Stomach (tissue), 4 donors: ENCODE data around the gene RNPEPL1.

Source experiments
- CTCF ChIP-seq, 7 experiments: fragments of 450-650 bp in 4 of 7; fragments of 200-600 bp in 3 of 7; sonication (generic) in 3 of 7; IDR thresholded peaks; one replicate each; pipeline ENCODE4 v1.5.1; 2016 to 2019; ENCODE audit warnings: antibody characterized with exemption in 7 of 7, control low read depth in 2 of 7, mild to moderate bottlenecking in 1 of 7
- POLR2A ChIP-seq, 4 donors: fragments of 450-650 bp; IDR thresholded peaks; one replicate each; pipeline ENCODE4 v1.6.1; 2016; ENCODE audit warnings: antibody characterized with exemption in 4 of 4, control low read depth in 2 of 4, mild to moderate bottlenecking in 1 of 4, moderate library complexity in 1 of 4
- POLR2AphosphoS5 ChIP-seq, 3 donors: sonication (generic); formaldehyde crosslinking; IDR thresholded peaks; one replicate each; pipeline ENCODE4 v1.6.1; 2016; ENCODE audit warnings: antibody characterized with exemption in 3 of 3

GRCh38 chr2:240570531-240571313 is 2.4 kb downstream of the RNPEPL1 start:
- TF ChIP-seq CTCF (IDR thresholded peaks at IDR 0.05) (no peak), POLR2A (IDR thresholded peaks at IDR 0.05) (no peak), POLR2AphosphoS5 (IDR thresholded peaks at IDR 0.05) (no peak)
